SK-MEL-5 (cell line): ENCODE data around the gene FLCN. TPM values are rescaled to one million over a fixed set of nuclear protein-coding genes. Genes with fewer than 3 reads are reported as not detected.

Experiments used
- DNase-seq: peaks from one replicate; pipeline ENCODE4 v3.0.0-alpha.2; 2016; ENCODE audit warnings: low read depth, low spot score
- in situ Hi-C: cut with HindIII; loops from 2 replicates; pipeline ENCODE4 v1.10.0; 2016; ENCODE audit warnings: low sequenced_read_pairs, high pct_unique_total_duplicates, low pct_unique_long_range_greater_than_20kb
- small RNA-seq, 2 experiments: library from RNA; depleted of rRNA; stranded (forward); fragments of <200 nt; gene quantifications; one replicate each; pipeline ENCODE3, GENCODE V24; 2014
- total RNA-seq: library from RNA; depleted of rRNA; stranded (reverse); fragments of >200 nt; shearing (Covaris generic); gene quantifications from 2 replicates; pipeline ENCODE4 v1.2.3, GENCODE V29; 2014; rRNA removed

The FLCN gene
- total RNA-seq, 1 experiment from 2014 or later = 37.2 TPM

- DNase-seq = no peak
- in situ Hi-C loops = no loop called here
Measured at GRCh38 chr17:17164156-17164555, 72.8 kb downstream of the FLCN start.

Small RNA genes within 50 kb of the gene (small RNA-seq; reads per million reads assigned to genes)
- 0 reads per million in 2 experiments for gene RNU6-767P

Other genes with a start within 250 kb of the FLCN start
- gene MPRIP, start 194.7 kb downstream of the FLCN start, total RNA-seq = 85.5 and 87.9 TPM in 2 replicates
- gene PLD6, start 30.8 kb downstream of the FLCN start, total RNA-seq = 4.3 and 4.7 TPM in 2 replicates
- gene COPS3, start 44.1 kb upstream of the FLCN start, total RNA-seq = 116 and 121 TPM in 2 replicates
- 11.0 and 15.7 TPM in 2 replicates for gene NT5M, start 66.2 kb upstream of the FLCN start, total RNA-seq
- gene MED9, start 239.8 kb upstream of the FLCN start, total RNA-seq = 73.7 and 85.1 TPM in 2 replicates